Natural killer cell (primary cell): ENCODE measurements around the gene DOCK4. TPM values are rescaled to one million over a fixed set of nuclear protein-coding genes. Genes with fewer than 3 reads are reported as not detected.

Source experiments
- ATAC-seq, 3 donors: fragments of 150-1000 bp in 2 of 3; fragments of 200-7000 bp in 1 of 3; cut with Tn5 transposase; 1 replicate in 1 of 3; 2 replicates in 2 of 3; pipeline ENCODE4 v1.10.0; 2021; ENCODE audit warnings: mild to moderate bottlenecking in 2 of 3, moderate library complexity in 2 of 3
- DNase-seq, 2 donors: peaks; one replicate each; pipeline versions ENCODE4 v3.0.0 to v3.0.0-alpha.2; 2013 to 2021; ENCODE audit warnings: mixed read lengths in 1 of 2
- H3K27ac ChIP-seq: one replicate; pipeline ENCODE4 v1.5.1; 2013; ENCODE audit warnings: mild to moderate bottlenecking, low read length
- H3K27me3 ChIP-seq: one replicate; pipeline ENCODE4 v1.6.1; 2013; ENCODE audit warnings: low read length; ENCODE audit not compliant: control insufficient read depth, insufficient read depth
- H3K36me3 ChIP-seq: one replicate; pipeline ENCODE4 v1.6.1; 2013; ENCODE audit warnings: low read length; ENCODE audit not compliant: control insufficient read depth, insufficient read depth
- H3K4me1 ChIP-seq: one replicate; pipeline ENCODE4 v1.6.1; 2013; ENCODE audit warnings: low read length; ENCODE audit not compliant: control insufficient read depth, insufficient read depth
- H3K4me3 ChIP-seq: one replicate; pipeline ENCODE4 v1.5.1; 2013; ENCODE audit warnings: low read length
- H3K9me3 ChIP-seq: one replicate; pipeline ENCODE4 v1.6.1; 2013; ENCODE audit warnings: low read length; ENCODE audit not compliant: control insufficient read depth, insufficient read depth
- H3K27ac Mint-ChIP-seq, 2 donors: one replicate each; pipeline ENCODE4 v1.8.0; 2022; ENCODE audit warnings: mild to moderate bottlenecking in 2 of 2, mixed read lengths in 2 of 2, moderate library complexity in 1 of 2
- H3K27me3 Mint-ChIP-seq, 2 donors: one replicate each; pipeline ENCODE4 v1.8.0; 2022; ENCODE audit warnings: low read depth in 2 of 2, mixed read lengths in 2 of 2
- H3K36me3 Mint-ChIP-seq: one replicate; pipeline ENCODE4 v1.8.0; 2022; ENCODE audit warnings: mixed read lengths
- H3K4me1 Mint-ChIP-seq, 2 donors: one replicate each; pipeline ENCODE4 v1.8.0; 2022; ENCODE audit warnings: mixed read lengths in 2 of 2
- H3K4me3 Mint-ChIP-seq: one replicate; pipeline ENCODE4 v1.8.0; 2022; ENCODE audit warnings: mild to moderate bottlenecking, moderate library complexity, mixed read lengths
- H3K9me3 Mint-ChIP-seq, 2 donors: one replicate each; pipeline ENCODE4 v1.8.0; 2022; ENCODE audit warnings: mixed read lengths in 2 of 2
- CTCF ChIP-seq: fragments of 200-600 bp; IDR thresholded peaks from one replicate; pipeline ENCODE4 v1.8.0; 2022; ENCODE audit warnings: antibody characterized with exemption
- WGBS: methylation state at CpG from one replicate; pipeline ENCODE4 v1.1.7; 2013; ENCODE audit warnings: missing lambda C conversion rate; ENCODE audit not compliant: insufficient coverage; 5-methylcytosine and 5-hydroxymethylcytosine counted together
- intact Hi-C: fragments of 100-400 bp; cut with micrococcal nuclease; formaldehyde crosslinking; loops from one replicate; pipeline ENCODE4 v1.14.2; 2022
- total RNA-seq, 4 donors: library from RNA; stranded (reverse); fragments of 120-200 nt in 1 of 4; gene quantifications; one replicate each; pipeline versions ENCODE4 v1.2.3 to v1.2.4, GENCODE V29; 2013 to 2022

DOCK4 gene
- total RNA-seq, 3 donors from 2014 or later (not counting 1 experiment from before 2014, with no cell fraction given) = 0.61 to 2.4 (median 0.89) TPM

- peaks cover 3% of the 10 kb centered on the region for H3K27me3 ChIP-seq
- Mint-ChIP-seq H3K27me3 (peaks cover 3 to 7% of the 10 kb centered on the region in 2 donors), H3K27ac (no peak overlapping the region), H3K9me3 (no peaks in the 10 kb centered on the region), H3K4me3 (no peak overlapping the region), H3K4me1 (no peaks in the 10 kb centered on the region), H3K36me3 (no peaks in the 10 kb centered on the region)
- H3K9me3 ChIP-seq = no peaks in the 10 kb centered on the region
- ATAC-seq (no peak), DNase-seq (no peak)
- intact Hi-C loops = loop anchor here (5.0 kb wide), 1 partner anchor 598 kb away; no protein-coding TSS in a partner anchor
- no peaks in the 10 kb centered on the region for H3K4me1 ChIP-seq
- no peak overlapping the region for H3K27ac ChIP-seq
- TF ChIP-seq CTCF = no peak
- H3K4me3 ChIP-seq = no peak overlapping the region
- H3K36me3 ChIP-seq = no peaks in the 10 kb centered on the region
- 92% methylated on average over 2 of the region's 2 CpGs for WGBS
Observed at GRCh38 chr7:112104120-112104519, 102.1 kb downstream of the DOCK4 start.

GRCh38 chr7:112103246-112103645, 103.0 kb downstream of the DOCK4 start:
- 48% methylated on average over 2 of the region's 2 CpGs for WGBS
- H3K4me1 ChIP-seq = no peaks in the 10 kb centered on the region
- DNase-seq = no peak
- intact Hi-C loops = loop anchor here (5.0 kb wide), 1 partner anchor 599 kb away; no protein-coding TSS in a partner anchor
- no peak for ATAC-seq
- no peak overlapping the region for H3K4me3 Mint-ChIP-seq
- H3K4me1 Mint-ChIP-seq = no peaks in the 10 kb centered on the region
- H3K36me3 ChIP-seq = no peaks in the 10 kb centered on the region
- TF ChIP-seq CTCF = no peak
- no peak overlapping the region for H3K27ac ChIP-seq
- no peaks in the 10 kb centered on the region for H3K36me3 Mint-ChIP-seq
- no peaks in the 10 kb centered on the region for H3K9me3 Mint-ChIP-seq
- peaks cover 3% of the 10 kb centered on the region for H3K27me3 ChIP-seq
- no peak overlapping the region for H3K4me3 ChIP-seq
- H3K27ac Mint-ChIP-seq = no peak overlapping the region
- peaks cover 3 to 7% of the 10 kb centered on the region in 2 donors for H3K27me3 Mint-ChIP-seq
- H3K9me3 ChIP-seq = no peaks in the 10 kb centered on the region

DNA sequence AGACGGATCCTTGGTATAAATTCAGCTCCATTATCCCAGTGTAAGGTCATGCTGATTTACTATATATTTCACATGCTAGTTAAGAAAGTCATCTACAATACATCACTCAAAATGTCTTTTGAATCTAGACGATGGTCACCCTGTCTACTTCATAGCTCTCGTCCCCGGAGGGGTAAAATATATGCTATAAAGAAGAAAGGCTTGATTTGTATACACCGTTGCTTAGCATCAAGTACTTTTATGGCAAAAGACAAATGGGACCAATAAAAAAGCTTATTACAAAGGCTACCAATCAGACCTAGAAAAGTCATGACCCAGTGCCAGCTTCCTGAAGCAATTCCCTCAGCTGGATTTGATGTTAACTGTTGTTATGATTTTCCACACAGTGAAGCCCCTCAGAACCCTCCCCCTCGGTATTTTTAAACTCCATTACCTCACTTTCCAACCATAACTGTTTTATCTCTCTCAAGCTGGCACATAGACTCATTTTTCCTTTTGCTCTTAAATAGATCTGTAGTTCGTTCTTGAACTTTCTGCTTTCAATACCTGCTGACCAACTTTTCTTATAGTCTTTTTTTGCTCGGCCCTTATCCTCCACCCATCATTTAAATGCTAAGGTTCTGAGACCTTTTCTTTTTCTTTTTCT, 104.9 kb downstream of the DOCK4 start:
- 87% methylated on average over 7 of the region's 8 CpGs for WGBS
- Histone ChIP-seq H3K4me3 (no peak overlapping the region), H3K36me3 (no peaks in the 10 kb centered on the region), H3K27ac (no peak overlapping the region), H3K9me3 (no peaks in the 10 kb centered on the region), H3K4me1 (no peaks in the 10 kb centered on the region), H3K27me3 (peaks cover 3% of the 10 kb centered on the region)
- intact Hi-C loops = loop anchor here (5.0 kb wide), 1 partner anchor 601 kb away; no protein-coding TSS in a partner anchor
- Mint-ChIP-seq H3K4me1 (no peaks in the 10 kb centered on the region), H3K27me3 (peaks cover 7% of the 10 kb centered on the region in 2 donors), H3K4me3 (no peak overlapping the region), H3K27ac (no peak overlapping the region), H3K9me3 (peaks cover 0 to 2% of the 10 kb centered on the region in 2 donors), H3K36me3 (no peaks in the 10 kb centered on the region)
- TF ChIP-seq CTCF = no peak
- ATAC-seq (no peak), DNase-seq (no peak)

DNA sequence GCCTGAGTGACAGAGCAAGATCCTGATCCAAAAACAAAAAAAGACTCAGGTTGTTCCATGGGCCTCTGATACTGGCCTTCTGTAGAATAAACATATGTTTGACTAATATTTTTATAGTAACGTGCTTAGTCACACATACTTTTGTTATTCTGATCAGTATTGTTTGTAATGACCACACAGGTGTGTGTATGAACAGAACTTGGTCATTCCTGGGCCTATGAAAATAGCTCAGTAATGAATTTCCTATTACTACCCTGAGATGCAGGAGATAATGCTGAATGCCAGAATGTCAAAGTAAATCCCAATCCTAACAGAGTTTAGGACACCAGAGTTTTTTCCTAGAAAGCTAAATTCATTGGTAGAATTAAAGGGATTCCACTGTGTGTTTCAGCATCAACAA, 108.7 kb downstream of the DOCK4 start:
- H3K4me1 ChIP-seq = no peaks in the 10 kb centered on the region
- no peak for TF ChIP-seq CTCF
- ATAC-seq (no peak), DNase-seq (no peak)
- no peak overlapping the region for H3K27ac ChIP-seq
- WGBS = no CpG with 5 or more reads among the region's 1 CpG
- H3K9me3 ChIP-seq = no peaks in the 10 kb centered on the region
- H3K36me3 Mint-ChIP-seq = no peaks in the 10 kb centered on the region
- peaks cover 0 to 4% of the 10 kb centered on the region in 2 donors for H3K9me3 Mint-ChIP-seq
- intact Hi-C loops = no loop called here
- no peaks in the 10 kb centered on the region for H3K4me1 Mint-ChIP-seq
- no peak overlapping the region for H3K27ac Mint-ChIP-seq
- no peak overlapping the region for H3K4me3 ChIP-seq
- peaks cover 1 to 4% of the 10 kb centered on the region in 2 donors for H3K27me3 Mint-ChIP-seq
- no peak overlapping the region for H3K4me3 Mint-ChIP-seq
- H3K27me3 ChIP-seq = no peaks in the 10 kb centered on the region
- H3K36me3 ChIP-seq = no peaks in the 10 kb centered on the region
